Neural progenitor cell (in vitro differentiated cells): ENCODE data around the gene MYL7.

Experiments
- CTCF ChIP-seq: fragments of 200-600 bp; sonication (generic); IDR thresholded peaks from 2 replicates; pipeline ENCODE4 v1.5.1; 2017; ENCODE audit warnings: antibody characterized with exemption, mild to moderate bottlenecking
- EZH2 ChIP-seq: fragments of 200-600 bp; sonication (generic); IDR thresholded peaks from 2 replicates; pipeline ENCODE4 v1.6.1; 2017; ENCODE audit warnings: antibody characterized with exemption, mild to moderate bottlenecking, moderate library complexity

GRCh38 chr7:44112997-44113763, 28.0 kb downstream of the MYL7 start:
- TF ChIP-seq CTCF: no peak
- no peak for TF ChIP-seq EZH2
